HUDEP-2 (cell line): ENCODE measurements around the gene KCNQ5.
"Not testable (repeated sequence)": the region's sequence is repeated elsewhere in the genome, so short reads cannot be mapped to it uniquely, and the experiment has no call there.

Experiments used
- DNase-seq, 76 experiments: peaks; one replicate each; lab custom pipeline; 2025; ENCODE audit not compliant: unreplicated experiment in 76 of 76; lab: John Stamatoyannopoulos, UW

The KCNQ5 gene

DNA sequence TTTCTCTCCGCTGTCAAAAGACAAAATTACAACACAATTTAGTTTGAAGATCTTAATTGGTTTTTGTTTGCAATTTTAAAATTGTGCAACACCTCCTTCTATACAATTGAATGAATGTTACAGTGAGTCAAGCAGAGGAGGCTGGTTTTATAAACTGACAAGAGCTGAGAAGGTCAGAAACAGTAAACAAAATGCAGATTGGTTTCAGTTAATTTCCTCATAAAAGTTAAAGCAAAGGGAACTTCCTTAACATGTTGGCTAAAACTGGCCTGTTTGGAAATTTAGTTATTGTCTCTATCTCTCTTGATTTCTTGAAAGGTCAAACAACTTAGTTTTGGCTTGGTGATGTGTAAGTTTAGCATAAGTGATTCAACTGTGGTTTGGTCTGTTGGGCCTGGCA is 581.2 kb downstream of the KCNQ5 start:
- no peak for DNase-seq

- no peak for DNase-seq
Measured at GRCh38 chr6:73204252-73204651, 582.4 kb downstream of the KCNQ5 start.

GRCh38 chr6:73207221-73207837 is 585.5 kb downstream of the KCNQ5 start:
- DNase-seq: no peak

DNA sequence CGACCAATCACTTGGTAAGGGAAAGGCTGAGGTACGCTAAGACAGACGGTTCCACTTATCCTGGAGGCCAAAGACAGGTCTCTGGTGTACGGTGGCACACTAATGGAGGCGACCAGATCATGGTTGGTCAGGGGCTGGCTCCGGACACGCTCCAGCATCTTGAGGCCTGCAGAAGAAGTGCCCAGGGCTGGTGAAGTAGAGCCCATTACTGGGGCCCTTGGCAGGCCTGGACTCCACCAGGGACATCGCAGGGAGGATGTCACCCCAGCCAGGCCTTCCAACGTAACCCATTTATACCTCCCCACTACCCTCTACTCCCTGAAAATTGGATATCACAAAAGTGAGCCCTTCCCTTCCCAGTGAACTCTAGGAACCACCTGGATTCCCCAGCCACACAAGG is 587.3 kb downstream of the KCNQ5 start:
- DNase-seq: no peak

DNA sequence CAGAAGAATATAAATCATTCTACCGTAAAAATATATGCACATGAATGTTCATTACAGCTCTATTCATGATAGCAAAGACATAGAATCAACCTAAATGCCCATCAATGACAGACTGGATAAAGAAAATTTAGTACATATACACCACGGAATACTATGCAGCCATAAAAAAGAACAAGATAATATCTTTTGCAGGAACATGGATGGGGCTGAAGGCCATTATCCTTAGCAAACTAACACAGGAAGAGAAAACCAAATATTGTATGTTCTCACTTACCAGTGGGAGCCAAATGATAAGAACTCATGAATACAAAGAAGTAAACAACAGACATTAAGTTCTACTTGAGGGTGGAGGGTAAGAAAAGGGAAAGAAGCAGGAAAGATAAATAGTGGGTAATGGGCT is 595.0 kb downstream of the KCNQ5 start:
- DNase-seq: no peak

DNA sequence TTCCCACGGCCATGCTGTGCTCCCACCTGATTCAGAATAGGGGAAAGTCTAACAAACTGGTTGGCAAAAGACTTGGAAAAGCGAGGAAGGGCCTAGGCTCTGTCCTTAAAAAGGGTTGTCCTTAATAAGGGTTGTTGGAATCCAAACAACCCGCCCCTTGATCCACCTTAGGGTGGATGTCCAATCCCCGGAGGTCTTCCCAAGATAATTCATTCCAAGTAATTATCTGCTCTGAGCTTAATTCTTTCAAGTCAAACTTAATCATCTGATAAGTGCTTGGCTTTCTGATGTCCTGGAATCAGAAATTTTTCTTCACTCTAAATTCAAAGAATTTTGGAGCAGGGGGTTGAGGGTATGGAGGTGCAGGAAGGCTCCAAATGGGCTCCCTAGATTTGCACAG is 603.5 kb downstream of the KCNQ5 start, which contains the start of gene KHDC1L:
Gene KHDC1L, minus strand, starts transcription at position 101 of the 400 bp plus-strand sequence. Its CDS starts 88 bp downstream, at position 13.
- DNase-seq: no peak

GRCh38 chr6:73227606-73228255 is 605.9 kb downstream of the KCNQ5 start:
- DNase-seq: no peak

- no peak for DNase-seq
Measured at GRCh38 chr6:73231986-73232391, 610.1 kb downstream of the KCNQ5 start.

DNA sequence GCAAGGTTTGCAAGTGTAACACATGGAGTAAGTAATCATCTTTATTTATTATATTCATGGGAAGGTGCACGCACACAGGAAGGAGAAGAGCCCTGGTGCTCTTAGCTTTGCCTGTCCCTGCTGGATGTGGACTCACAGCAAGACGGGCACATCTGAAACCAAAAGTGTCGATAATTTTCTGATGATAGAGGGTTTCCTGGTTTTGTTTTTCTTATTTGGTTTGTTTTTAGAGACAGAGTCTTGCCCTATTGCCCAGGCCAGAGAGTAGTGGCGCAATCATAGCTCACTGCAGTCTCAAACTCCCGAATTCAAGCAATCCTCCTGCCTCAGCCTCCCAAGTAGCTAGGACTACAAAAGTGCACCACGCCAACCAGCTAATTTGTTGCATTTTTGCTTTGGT is 611.2 kb downstream of the KCNQ5 start:
- DNase-seq: no peak

DNA sequence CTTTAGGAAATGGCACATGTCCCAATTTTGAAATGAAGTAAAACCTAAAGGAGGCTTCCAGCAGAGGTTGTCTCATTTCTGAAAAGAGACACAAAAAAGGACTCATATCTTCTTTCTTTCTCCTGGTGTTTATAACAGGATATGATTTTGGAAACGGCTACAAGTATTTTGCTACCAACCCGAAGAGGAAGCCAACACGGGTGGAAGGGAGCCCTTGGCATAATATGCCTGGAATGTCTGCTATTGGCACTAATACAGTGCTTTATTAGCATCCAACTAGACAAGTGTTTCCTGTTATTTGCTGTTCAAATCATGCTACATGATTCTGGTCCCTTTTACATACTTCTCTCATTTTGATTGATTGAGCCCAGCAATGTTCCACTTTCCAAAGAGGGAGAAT is 612.1 kb downstream of the KCNQ5 start:
- DNase-seq: not testable (repeated sequence)

- no peak for DNase-seq
Measured at GRCh38 chr6:73234733-73235132, 612.9 kb downstream of the KCNQ5 start.

- no peak for DNase-seq
Measured at GRCh38 chr6:73236144-73236750, 614.4 kb downstream of the KCNQ5 start.

- no peak for DNase-seq
Measured at GRCh38 chr6:73240730-73241129, 618.9 kb downstream of the KCNQ5 start.

DNA sequence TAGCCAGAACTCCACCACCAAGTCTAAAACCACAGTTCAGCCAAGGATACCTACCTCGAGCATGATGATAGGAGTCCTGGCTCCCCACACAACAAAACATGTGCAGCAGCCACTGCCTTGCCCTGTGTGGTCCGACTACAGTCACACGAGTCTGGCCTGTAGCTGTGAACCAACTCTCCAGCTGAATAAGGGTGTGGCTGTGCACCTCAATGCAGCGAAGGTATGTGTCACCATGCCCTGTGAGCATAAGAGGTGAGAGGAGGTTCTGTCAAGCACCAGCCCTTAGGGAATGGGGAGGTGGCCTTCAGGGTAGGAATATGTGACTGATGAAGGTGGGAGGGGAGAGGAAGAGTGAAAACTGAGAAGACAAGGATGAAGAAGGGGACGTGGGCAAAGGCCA is 620.1 kb downstream of the KCNQ5 start:
- no peak for DNase-seq
